NB4 (cell line): ENCODE data around the gene CRB1.

Experiments
- DNase-seq: peaks from one replicate; pipeline ENCODE4 v3.0.0; 2010; ENCODE audit warnings: low read depth
- H3K4me3 ChIP-seq: one replicate; pipeline ENCODE4 v1.5.1; 2011; ENCODE audit warnings: mild to moderate bottlenecking, low read depth, low read length, moderate library complexity
- MYC ChIP-seq: IDR thresholded peaks from 2 replicates; pipeline ENCODE4 v1.6.1; 2011; ENCODE audit warnings: low read depth, low read length
- POLR2A ChIP-seq: IDR thresholded peaks from 2 replicates; pipeline ENCODE4 v1.6.1; 2011; ENCODE audit warnings: mild to moderate bottlenecking; ENCODE audit not compliant: insufficient read length; ENCODE audit errors: extremely low read depth
- TF ChIP-seq, protein P1 (sequence below): IDR thresholded peaks from 2 replicates; pipeline ENCODE4 v1.6.1; 2011; ENCODE audit warnings: low read depth, low read length
- TF ChIP-seq, protein P2 (sequence below): IDR thresholded peaks from one replicate; pipeline ENCODE4 v1.5.1; 2012; ENCODE audit warnings: low read depth, low read length

CRB1 gene

DNA sequence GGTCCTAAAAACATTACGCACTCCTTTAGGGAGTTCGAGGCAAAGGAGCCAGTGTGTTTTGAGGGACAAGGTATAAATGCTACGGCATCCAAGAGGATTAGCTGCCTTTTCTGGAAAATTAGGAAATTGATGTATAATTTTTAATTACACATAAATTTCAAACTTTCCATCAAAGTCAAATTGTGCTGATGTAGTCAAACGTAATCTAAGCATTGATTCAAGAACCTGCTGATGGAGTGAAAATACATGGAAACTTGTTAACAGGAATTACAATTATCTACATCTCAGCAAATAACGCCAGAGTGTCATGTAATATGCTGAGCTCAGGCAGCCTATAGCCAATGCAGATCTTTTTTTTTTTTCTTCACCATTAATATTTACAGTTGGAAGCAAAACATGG lies 194.5 kb downstream of the CRB1 start:
- H3K4me3 ChIP-seq = no peak overlapping the region
- TF ChIP-seq POLR2A (no peak), MYC (no peak)
- TF ChIP-seq, protein P1, sequence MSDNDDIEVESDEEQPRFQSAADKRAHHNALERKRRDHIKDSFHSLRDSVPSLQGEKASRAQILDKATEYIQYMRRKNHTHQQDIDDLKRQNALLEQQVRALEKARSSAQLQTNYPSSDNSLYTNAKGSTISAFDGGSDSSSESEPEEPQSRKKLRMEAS = no peak
- TF ChIP-seq, protein P2, sequence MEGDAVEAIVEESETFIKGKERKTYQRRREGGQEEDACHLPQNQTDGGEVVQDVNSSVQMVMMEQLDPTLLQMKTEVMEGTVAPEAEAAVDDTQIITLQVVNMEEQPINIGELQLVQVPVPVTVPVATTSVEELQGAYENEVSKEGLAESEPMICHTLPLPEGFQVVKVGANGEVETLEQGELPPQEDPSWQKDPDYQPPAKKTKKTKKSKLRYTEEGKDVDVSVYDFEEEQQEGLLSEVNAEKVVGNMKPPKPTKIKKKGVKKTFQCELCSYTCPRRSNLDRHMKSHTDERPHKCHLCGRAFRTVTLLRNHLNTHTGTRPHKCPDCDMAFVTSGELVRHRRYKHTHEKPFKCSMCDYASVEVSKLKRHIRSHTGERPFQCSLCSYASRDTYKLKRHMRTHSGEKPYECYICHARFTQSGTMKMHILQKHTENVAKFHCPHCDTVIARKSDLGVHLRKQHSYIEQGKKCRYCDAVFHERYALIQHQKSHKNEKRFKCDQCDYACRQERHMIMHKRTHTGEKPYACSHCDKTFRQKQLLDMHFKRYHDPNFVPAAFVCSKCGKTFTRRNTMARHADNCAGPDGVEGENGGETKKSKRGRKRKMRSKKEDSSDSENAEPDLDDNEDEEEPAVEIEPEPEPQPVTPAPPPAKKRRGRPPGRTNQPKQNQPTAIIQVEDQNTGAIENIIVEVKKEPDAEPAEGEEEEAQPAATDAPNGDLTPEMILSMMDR = no peak
- DNase-seq = no peak

DNA sequence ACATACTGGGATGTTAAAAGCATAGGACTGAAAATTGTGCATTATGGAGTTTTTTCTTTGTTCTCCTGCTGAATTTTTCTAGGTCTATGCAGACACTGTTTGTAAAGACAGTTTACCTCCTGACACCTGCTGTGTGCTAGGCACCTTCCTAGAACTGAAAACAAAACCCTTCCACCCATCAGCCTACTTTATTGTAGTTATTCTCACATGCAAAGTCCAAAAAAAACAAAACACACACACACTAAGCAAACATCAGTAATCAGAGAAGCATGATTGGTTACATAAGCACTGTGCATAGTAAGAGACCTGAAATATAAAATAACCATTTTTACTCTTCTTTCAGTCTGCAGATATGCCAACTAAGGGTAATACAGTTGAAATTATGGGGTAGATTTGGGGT lies 195.1 kb downstream of the CRB1 start:
- H3K4me3 ChIP-seq = no peak overlapping the region
- TF ChIP-seq MYC = no peak
- TF ChIP-seq POLR2A = no peak
- TF ChIP-seq, protein P1 = no peak
- TF ChIP-seq, protein P2 = no peak
- no peak for DNase-seq

DNA sequence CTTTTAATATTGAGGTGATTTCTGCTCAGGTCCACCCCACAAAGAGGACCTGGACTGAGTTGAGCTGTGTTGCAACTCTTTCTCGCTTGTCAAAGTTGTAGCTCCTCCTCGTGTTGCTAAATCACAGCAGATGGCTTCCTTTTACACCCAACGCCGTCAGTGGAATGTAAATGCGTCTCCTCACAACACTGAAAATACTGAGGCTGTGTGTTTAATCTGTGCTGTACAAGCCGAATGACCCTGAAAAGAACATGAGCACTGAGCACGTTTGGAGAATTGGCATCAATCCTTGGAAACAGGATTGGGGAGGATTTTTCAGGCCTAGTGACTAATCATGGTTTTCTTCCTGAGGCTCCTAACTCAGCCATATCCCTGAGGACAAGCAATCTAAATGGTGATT lies 196.0 kb downstream of the CRB1 start:
- DNase-seq = peak; percentile 21
- no peak for TF ChIP-seq POLR2A
- TF ChIP-seq, protein P2 = no peak
- TF ChIP-seq, protein P1 = no peak
- TF ChIP-seq MYC = no peak

DNA sequence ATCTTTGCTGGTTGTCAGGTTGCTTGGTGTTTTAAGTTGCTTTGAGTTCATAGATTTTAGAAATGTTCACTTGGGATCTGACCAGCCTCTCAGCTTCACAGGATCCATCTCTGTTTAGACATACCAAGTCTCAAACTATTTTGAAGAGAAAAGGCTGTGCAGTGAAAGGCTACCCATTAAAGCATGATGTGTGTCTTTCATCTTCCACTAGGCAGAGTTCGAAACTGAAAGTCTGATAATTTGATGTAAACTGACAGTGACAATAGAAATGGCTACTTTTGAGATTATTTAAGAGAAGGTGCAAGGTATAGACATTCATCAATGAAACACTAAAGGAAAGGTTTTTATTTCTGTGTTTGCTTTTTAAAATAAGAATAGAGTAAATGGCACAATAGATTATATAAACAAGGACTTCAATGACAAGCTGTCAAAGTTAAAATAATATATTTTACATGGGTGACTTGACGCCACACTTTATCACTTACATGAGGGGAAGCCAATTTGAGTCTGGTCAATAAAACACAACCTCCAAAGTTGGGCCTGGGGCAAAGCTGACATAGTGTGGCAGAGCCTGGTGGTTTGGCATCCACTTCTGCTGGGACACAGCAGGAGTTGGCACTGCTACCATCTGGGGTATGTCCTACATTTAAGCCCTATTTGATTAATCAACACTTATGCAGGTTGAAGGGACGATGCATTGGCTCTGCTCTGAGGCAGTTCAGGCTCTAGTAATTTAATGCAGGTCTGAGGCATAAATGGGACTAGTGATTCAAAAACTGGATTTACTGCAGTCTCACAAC lies 197.7 kb downstream of the CRB1 start:
- no peak overlapping the region for H3K4me3 ChIP-seq
- DNase-seq = no peak
- TF ChIP-seq, protein P2 = no peak
- no peak for TF ChIP-seq POLR2A
- TF ChIP-seq, protein P1 = no peak
- TF ChIP-seq MYC = no peak

More for the DNA sequence above, 196.0 kb downstream of the CRB1 start:
- H3K4me3 ChIP-seq = no peak overlapping the region

DNA sequence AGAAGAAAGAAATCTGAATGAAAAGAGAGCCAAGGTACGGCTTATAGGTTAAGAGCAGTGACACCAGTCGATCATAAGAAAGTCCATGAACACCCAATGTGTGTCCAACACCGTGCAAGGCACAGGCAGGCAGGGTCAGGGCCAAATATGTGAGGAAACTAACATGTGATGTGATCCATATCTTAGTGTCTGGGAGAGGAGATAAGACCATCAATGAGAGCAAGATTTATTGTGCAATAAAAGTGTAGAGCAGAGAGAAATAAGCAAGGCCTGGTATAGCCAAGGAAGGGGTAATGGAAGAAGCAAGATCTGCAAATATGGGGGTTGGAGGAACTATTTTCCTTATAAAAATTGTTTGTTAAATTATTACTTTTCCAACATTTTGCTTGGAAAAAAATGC lies 198.8 kb downstream of the CRB1 start:
- no peak overlapping the region for H3K4me3 ChIP-seq
- DNase-seq = no peak
- TF ChIP-seq, protein P1 = no peak
- TF ChIP-seq POLR2A = no peak
- TF ChIP-seq, protein P2 = no peak
- TF ChIP-seq MYC = no peak
